Caki2 (cell line): ENCODE results near the gene AVL9. TPM values are rescaled to one million over a fixed set of nuclear protein-coding genes. Genes with fewer than 3 reads are reported as not detected.
"Not testable (repeated sequence)": the region's sequence is repeated elsewhere in the genome, so short reads cannot be mapped to it uniquely, and the experiment has no call there.

Experiments
- DNase-seq: peaks from one replicate; pipeline ENCODE4 v3.0.0-alpha.2; 2015; ENCODE audit warnings: low read depth
- in situ Hi-C: cut with HindIII; loops from 2 replicates; pipeline ENCODE4 v1.10.0; 2016; ENCODE audit warnings: low sequenced_read_pairs, low pct_unique_long_range_greater_than_20kb, mixed read lengths
- total RNA-seq: library from RNA; depleted of rRNA; stranded (reverse); fragments of >200 nt; shearing (Covaris generic); gene quantifications from 2 replicates; pipeline ENCODE4 v1.2.3, GENCODE V29; 2014; ENCODE audit warnings: low replicate concordance; rRNA removed

The AVL9 gene
- total RNA-seq, 1 experiment from 2014 or later: 28.1 TPM

DNA sequence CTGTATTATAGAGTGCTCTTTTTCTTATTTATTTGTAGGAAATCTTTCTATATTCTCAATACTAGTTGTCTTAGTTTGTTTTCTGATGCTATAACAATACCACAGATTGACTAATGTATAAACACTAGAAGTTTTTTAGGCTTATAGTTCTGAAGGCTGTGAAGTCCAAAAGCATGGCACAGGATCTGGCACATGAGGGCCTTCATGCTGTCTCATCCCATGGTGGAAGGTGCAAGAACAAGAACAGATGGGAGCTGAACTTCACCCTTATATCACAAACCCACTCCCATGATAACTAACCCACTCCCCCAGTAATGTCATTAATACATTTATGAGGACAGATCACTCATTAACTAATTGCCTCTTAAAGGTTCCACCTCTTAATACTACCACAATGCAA lies 109.7 kb downstream of the AVL9 start:
- no peak for DNase-seq
- in situ Hi-C loops: no loop called here

DNA sequence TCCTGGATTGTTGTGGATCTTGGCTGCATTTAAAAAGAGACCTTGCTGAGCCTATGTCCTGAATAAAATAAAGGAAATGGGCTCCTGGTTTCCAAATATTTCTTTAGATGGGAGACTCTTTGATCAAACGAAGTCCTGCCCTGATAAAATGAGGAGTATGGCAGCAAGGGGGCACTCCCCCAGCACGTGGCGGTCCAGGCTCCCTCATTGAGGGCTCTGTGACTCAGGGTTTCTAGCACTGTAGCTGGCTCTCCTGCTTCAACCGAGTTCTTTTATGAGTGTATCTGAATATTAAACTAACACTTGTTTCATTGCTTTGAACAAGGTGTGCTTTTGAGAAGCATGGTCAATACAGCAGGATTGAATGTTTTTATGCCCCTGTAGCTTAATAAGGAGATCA lies 114.2 kb downstream of the AVL9 start:
- no peak for DNase-seq
- in situ Hi-C loops: no loop called here

DNA sequence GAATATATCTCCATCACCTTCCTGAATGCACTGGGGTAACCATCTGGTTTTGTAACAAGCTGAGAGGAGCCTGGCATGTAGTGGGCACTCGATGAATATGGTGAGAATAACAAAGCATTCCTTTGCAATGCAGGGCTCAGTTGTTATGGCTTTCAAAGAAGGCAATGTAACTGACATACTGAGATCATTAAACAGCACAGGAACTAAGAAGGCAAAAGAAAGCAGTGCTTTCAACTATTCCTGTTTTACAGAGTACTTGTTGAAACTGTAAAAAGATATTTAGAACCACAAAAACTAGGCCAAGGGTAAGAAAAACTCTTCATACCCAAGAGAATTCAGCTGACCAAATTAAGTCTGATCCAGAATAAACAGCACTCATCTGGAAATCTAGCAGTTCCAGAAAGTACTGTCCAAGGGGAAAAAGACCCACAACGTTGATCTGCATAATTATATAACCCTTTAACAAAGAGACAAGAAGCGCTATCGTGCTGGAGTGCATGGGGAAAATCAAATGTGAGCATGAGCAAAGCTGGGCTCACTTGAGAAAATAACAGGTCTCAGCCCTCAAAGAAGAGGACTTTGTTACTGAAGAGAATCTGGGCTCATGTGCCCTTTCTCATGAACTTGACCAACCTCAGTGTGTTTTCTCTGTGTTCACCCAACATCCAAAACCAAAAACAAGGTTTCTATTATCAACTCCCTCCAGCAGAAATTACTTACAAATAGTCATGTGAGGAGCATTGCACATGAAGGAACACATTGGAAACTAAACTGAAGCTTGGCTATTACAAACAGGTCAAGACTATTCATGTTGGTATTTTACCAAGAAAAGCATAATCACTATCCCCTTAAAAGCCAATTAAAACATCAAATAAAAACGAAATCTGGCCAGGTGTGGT lies 116.2 kb downstream of the AVL9 start:
- DNase-seq: no peak
- in situ Hi-C loops: no loop called here

DNA sequence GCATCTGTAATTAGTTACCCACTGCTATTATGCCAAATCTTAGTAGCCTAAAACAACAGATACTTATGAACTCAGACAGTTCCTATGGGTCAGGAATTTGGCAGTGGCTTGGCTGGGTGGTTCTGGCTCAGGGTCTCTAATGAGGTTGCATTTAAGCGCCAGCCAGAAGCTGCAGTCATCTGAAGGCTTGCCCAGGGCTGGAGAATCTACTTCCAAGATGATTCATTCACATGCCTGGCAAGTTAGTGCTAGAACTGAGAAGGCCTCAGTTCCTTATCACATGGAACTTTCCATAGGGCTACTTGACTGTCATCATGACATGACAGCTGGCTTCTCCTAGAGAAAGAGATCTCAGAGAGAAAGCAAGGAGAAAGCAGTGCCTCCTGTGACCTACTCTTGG lies 121.3 kb downstream of the AVL9 start:
- in situ Hi-C loops: no loop called here
- DNase-seq: peak; percentile 85

DNA sequence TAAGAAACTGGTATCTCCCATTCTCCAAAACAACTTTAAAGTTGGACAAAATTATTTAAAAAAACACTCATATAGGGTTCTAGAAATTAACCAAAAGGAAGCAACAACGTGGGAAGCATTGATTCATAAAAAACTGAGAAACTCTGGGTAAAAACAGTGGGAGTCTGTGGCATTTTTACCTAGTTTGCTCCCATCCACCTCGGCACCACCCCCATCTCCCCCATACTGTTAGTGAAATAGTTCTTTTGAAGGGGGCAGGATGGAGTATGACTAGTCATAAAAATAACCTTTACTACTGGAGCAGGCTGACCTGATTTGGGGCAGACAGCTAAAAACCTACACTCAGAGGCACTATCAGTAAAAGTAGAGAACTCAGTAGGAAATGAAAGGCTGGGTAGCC lies 123.2 kb downstream of the AVL9 start:
- DNase-seq: no peak
- in situ Hi-C loops: no loop called here

DNA sequence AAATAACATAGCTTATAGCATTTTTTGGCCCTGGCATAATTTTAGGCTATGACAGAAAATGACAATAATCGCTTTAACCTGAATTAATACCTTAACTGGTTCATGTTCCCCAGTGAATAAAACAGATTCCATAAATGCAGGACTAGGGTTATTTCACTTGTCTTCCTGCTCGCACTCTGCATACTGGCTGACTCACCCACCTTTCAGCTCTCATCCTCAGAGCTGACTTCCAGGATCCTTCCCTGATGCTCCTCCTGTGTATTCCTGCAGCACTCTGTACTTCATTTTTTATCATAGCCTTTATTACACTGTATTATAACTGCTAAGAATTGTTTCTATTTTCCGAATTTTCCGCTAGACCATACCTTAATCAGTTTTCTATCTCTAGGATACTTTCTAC lies 123.7 kb downstream of the AVL9 start:
- peak; percentile 22 for DNase-seq

DNA sequence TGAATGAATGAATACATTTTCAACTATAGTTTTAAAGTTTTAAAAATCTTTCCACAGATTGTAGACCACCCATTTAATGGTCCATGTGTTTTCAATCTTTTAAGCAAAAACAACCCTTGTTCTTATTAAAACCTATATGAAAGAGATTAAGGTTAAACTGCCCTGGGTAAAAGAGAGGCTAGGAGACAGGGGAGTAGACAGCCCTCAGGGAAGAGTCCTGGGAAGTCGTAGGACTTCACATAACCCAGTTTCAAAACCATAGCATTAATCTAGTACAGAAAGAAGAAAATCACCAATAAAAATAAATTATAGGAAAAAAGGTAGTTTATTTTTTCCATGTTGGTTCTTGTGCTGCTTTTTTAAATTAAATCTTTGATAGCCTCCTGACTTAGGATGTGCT lies 124.1 kb downstream of the AVL9 start:
- in situ Hi-C loops, DNase-seq: not testable (repeated sequence)

More for the DNA sequence above, 123.7 kb downstream of the AVL9 start:
- in situ Hi-C loops: no loop called here

DNA sequence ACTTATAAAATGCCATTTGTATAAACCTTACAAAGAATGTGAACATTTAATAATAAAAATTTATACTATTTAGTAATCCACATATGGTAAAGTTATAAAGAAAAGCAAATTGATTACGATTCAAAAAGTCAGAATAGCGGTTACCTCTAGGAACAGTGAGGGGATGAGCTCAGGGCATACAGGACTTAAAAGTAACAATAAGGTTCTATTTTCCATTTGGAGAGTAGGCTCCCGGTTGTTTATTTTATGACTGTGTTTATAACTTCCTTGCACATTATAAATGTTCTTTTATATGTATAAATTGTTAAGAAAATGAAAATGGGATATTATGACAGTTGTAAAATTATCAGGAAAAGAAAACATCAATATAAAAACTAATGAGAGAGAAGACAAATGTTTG lies 135.7 kb downstream of the AVL9 start:
- DNase-seq: no peak
- in situ Hi-C loops: no loop called here

DNA sequence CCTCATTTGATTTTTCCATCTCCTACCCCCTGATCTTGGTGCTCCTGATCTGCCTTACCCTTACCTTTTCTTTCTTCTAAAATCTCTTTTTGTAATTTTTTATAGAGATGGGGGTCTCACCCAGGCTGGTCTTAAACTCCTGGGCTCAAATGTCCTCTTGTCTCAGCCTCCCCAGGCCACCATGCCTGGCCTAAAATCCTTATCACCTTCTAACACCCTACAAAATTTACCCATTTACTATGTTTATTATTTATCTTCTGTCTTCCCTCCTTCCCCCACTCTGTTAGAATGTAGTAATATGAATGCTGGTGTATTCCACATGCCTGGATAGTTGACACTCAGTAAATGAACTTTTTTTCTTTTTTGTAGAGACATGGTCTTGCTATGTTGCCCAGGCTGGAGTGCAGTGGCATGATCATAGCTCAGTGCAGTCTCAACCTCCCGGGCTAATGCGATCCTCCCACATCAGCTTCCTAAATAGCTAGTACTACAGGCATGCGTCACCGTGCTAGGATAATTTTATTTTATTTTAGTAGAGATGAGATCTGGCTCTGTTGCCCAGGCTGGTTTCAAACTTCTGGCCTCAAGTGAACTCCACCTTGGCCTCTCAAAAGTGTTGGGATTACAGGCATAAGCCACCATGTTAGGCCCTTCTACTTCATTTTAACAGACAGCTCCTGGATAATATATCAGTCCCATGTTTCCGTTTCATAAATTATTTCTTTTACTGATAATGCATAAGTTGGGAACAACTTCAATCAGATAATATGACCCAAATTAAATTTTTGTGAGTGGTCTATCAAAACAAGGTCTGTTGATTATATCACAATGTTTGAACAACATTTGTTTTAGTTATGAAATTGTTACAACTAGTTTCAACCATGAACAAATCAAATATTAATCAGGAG lies 136.6 kb downstream of the AVL9 start:
- DNase-seq, in situ Hi-C loops: not testable (repeated sequence)

DNA sequence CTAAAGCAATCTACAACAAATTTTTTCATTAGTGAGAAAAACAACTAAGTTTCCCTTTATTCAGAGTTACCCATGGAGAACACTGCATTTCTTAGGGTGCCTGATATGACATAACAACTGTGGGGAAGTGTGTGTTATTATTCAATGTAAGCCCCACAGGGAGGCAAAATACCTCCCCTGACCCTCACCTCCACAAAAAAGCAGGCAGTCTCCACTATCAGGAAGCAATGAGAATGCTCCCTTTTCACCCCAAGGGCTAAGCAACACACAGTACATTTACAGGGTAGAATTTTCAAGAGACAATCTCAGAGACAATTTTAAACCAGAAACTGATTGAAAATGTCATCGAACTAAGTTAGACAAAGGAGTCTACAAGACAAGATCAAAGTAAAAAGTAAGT lies 138.2 kb downstream of the AVL9 start:
- DNase-seq, in situ Hi-C loops: not testable (repeated sequence)

DNA sequence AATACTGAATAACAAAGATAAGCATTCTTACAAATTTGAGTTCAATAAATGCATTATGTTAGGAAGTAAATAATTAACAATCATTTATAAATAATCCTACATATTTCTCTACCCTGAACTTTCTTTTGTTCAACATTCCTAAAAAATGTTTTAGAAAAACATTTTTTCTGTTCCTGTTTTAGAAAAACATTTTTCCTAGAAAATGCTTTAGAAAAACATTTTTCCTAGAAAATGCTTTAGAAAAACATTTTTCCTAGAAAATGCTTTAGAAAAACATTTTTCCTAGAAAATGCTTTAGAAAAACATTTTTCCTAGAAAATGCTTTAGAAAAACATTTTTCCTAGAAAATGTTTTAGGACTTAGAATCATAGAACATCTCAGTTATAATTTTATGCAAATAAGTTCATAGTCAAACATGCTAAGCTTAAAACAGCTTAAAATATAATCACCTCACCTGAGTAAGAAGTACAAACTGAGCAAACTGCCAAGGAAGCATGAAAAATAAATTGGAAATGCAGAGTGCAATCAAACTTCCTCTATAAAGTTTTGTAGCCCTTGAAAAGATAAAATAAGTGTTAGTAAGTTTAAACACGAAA lies 139.6 kb downstream of the AVL9 start:
- in situ Hi-C loops, DNase-seq: not testable (repeated sequence)

DNA sequence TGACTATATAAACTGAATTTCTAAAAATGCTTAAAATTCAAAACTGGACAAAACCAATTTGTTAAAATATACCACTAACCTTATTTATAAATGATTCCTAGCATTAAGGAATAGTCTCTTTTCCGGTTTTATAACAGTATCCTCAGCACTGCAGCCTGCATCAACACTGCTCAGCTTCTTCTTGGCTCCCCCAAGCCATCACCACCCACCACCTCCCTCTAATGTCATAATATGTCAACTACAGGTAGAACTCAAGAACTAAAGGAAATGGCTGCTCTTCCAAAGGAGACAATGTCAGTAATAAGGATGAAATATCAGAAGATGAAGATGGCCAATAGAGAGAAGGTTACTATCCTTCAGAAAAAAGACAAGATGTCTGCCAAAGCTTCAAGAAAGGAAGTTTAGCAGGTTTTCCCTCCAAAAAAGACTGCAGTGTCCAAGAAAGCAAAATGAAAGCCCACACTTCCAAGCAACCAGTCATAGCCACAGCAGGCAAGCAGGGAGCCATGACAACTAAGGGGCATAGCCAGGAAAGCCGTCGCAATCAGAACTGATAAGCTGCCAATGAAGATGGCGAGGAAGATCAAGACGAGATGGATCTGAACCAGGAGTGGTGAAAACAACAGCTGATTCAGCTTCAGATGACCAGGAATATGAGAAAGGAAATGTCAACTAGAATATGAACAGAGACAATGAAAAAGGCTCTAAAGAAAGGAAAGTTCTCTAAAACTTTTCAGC lies 141.6 kb downstream of the AVL9 start:
- DNase-seq, in situ Hi-C loops: not testable (repeated sequence)

DNA sequence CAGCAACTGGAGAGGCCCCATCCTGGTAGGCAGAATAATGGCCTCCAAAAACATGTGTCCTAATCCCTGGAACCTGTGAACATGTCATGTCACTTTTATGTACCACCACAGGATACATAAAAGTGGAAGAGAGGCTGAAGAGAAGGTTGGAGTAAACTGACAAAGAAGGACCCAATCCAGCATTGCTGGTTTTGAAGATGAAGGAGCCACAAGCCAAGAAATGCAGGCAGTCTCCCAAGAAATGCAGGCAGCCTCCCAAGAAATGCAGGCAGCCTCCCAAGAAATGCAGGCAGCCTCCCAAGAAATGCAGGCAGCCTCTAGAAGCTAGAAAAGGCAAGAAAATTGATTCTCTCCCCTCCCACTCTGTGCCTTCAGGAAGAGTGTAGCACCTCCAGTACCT lies 142.3 kb downstream of the AVL9 start:
- DNase-seq, in situ Hi-C loops: not testable (repeated sequence)

Other genes with a start within 250 kb of the AVL9 start
- 47.5 and 70.6 TPM in 2 replicates for gene LSM5, start 5.1 kb upstream of the AVL9 start, total RNA-seq